Colonic mucosa (tissue), 4 donors: Measurements from ENCODE around the gene LRMDA. TPM values are rescaled to one million over a fixed set of nuclear protein-coding genes. Genes with fewer than 3 reads are reported as not detected.

Experiments
- DNase-seq: peaks from one replicate; pipeline ENCODE4 v3.0.0-alpha.2; 2020
- H3K27ac ChIP-seq: fragments of 200-600 bp; one replicate; pipeline ENCODE4 v1.8.0; 2021
- H3K27me3 ChIP-seq: fragments of 200-600 bp; one replicate; pipeline ENCODE4 v1.8.0; 2021
- H3K36me3 ChIP-seq: fragments of 200-600 bp; one replicate; pipeline ENCODE4 v1.8.0; 2021
- H3K4me1 ChIP-seq: fragments of 200-600 bp; one replicate; pipeline ENCODE4 v1.8.0; 2021; ENCODE audit warnings: mild to moderate bottlenecking
- H3K4me3 ChIP-seq: fragments of 200-600 bp; one replicate; pipeline ENCODE4 v1.8.0; 2021
- H3K9ac ChIP-seq, 2 donors: one replicate each; pipeline ENCODE4 v1.7.0; 2013; ENCODE audit warnings: control low read depth in 2 of 2, low read depth in 2 of 2, low read length in 2 of 2
- H3K9me3 ChIP-seq: fragments of 200-600 bp; one replicate; pipeline ENCODE4 v1.8.0; 2021
- CTCF ChIP-seq: fragments of 200-600 bp; IDR thresholded peaks from one replicate; pipeline ENCODE4 v1.8.0; 2022; ENCODE audit warnings: antibody characterized with exemption, mild to moderate bottlenecking
- intact Hi-C: fragments of 100-400 bp; cut with DNase I; formaldehyde crosslinking; loops from one replicate; pipeline ENCODE4 v1.14.1; 2022
- total RNA-seq, 2 donors: library from RNA; stranded (reverse); fragmentation: NEBNext Ultra II Directional in 1 of 2; extraction: Animal tissue kit (Norgen Biotek cat#: 25700) in 1 of 2; gene quantifications; one replicate each; pipeline ENCODE4 v1.2.1, GENCODE V29; 2021
- donor health status: healthy.
- donor health status: DM: no; HTN: no; CAD: no.
- donor health status: DM: no; HTN: no; CAD: no.

The LRMDA gene
- total RNA-seq, 2 donors from 2014 or later, result 2.5 to 5.2 TPM

DNA sequence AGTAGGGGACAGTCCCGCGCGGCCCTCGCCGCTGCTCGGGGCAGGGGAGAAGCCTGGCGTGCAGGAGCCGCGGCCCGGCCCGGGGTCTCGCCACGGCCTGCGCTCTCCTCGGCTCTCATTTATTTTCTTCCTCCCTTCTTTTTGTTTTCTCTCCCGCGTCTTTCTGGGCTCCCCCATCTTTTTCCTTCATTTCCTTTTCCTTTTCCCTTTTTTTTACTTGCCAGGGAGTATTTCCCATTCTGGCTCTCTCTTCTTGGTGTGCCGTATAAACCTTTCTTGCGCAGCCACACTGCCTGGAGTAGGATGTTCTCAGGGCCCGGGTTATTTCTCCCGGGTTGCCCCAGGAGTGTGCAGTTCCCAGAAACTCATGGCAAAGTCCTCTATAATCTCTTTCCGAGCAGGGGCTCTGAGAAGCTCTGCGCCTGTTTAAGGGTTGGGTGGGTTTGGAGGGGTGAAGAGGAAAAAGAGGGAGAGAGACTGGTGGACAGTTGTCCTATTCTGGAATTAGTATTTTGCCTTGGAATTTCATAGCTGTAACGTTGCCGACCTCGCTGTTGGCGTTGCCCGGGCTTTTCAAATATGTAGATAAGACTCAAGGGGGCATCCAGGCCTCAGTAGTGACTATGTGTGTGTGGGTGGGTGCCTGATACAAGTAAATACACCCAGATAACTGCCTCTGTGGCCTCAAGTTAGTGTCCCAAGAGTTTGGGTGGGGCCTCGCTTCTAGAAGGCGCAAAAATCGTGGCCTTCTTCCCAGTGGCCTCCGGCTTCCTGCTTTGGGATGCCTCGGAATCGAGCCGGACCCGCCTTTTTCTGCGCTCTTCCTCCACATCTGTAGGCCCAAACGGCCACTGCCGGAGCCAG lies 25.6 kb upstream of the LRMDA start:
- no peak overlapping the region for H3K4me3 ChIP-seq
- H3K4me1 ChIP-seq, result peaks cover 5% of the 10 kb centered on the region
- H3K9ac ChIP-seq, result no peak overlapping the region
- no peak for DNase-seq
- no peak for TF ChIP-seq CTCF
- H3K27me3 ChIP-seq, result peaks cover 15% of the 10 kb centered on the region
- H3K27ac ChIP-seq, result no peak overlapping the region
- intact Hi-C loops, result loop anchor here (10.0 kb wide), 1 partner anchor 369 kb away; no protein-coding TSS in a partner anchor
- no peaks in the 10 kb centered on the region for H3K9me3 ChIP-seq
- H3K36me3 ChIP-seq, result no peaks in the 10 kb centered on the region

GRCh38 chr10:75406462-75407223 lies 24.8 kb upstream of the LRMDA start:
- Histone ChIP-seq H3K9ac (no peak overlapping the region), H3K27ac (no peak overlapping the region), H3K27me3 (peaks cover 15% of the 10 kb centered on the region), H3K9me3 (no peaks in the 10 kb centered on the region), H3K4me1 (peaks cover 5% of the 10 kb centered on the region), H3K36me3 (no peaks in the 10 kb centered on the region), H3K4me3 (no peak overlapping the region)
- TF ChIP-seq CTCF, result no peak
- intact Hi-C loops, result loop anchor here (10.0 kb wide), 1 partner anchor 368 kb away; no protein-coding TSS in a partner anchor
- no peak for DNase-seq

DNA sequence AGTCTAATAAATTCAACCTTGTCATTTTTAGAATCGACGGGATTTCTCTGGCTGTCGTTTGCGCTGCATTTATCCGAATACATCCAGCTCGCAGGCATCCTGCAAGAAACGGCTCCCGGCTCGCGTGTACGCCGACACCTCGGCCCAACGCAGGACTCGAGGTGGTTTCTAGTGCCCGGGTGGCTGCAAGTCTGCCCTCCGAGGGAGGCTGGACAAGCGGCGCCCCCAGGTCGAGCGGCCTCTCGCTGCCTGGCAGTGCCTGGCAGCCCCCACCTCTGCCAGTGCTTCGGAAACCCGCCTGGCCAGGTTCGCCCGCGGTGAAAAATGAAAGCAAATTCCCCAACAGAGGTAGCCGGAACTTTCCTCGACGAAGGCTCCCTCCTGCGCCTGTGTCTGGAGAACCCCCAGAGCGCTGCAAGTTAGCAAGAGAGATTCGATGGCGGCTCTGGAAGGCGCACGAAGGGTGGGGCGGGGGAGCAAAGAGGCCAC lies 24.2 kb upstream of the LRMDA start:
- TF ChIP-seq CTCF, result no peak
- H3K36me3 ChIP-seq, result no peaks in the 10 kb centered on the region
- H3K27ac ChIP-seq, result no peak overlapping the region
- intact Hi-C loops, result loop anchor here (10.0 kb wide), 1 partner anchor 368 kb away; no protein-coding TSS in a partner anchor
- peaks cover 5% of the 10 kb centered on the region for H3K4me1 ChIP-seq
- peaks cover 15% of the 10 kb centered on the region for H3K27me3 ChIP-seq
- H3K9me3 ChIP-seq, result no peaks in the 10 kb centered on the region
- H3K9ac ChIP-seq, result peak overlapping the region in 1 of 2 donors; percentile 4
- H3K4me3 ChIP-seq, result peak overlapping the region; percentile 64
- DNase-seq, result no peak

GRCh38 chr10:75407713-75408508 lies 23.5 kb upstream of the LRMDA start:
- Histone ChIP-seq H3K4me3 (peak overlapping the region; percentile 64), H3K27me3 (peaks cover 15% of the 10 kb centered on the region), H3K36me3 (no peaks in the 10 kb centered on the region), H3K9ac (peak overlapping the region in 1 of 2 donors; percentile 12), H3K27ac (peak overlapping the region; percentile 22), H3K9me3 (no peaks in the 10 kb centered on the region), H3K4me1 (peaks cover 5% of the 10 kb centered on the region)
- no peak for TF ChIP-seq CTCF
- intact Hi-C loops, result loop anchor here (10.0 kb wide), 1 partner anchor 367 kb away; no protein-coding TSS in a partner anchor
- DNase-seq, result peak; percentile 56

DNA sequence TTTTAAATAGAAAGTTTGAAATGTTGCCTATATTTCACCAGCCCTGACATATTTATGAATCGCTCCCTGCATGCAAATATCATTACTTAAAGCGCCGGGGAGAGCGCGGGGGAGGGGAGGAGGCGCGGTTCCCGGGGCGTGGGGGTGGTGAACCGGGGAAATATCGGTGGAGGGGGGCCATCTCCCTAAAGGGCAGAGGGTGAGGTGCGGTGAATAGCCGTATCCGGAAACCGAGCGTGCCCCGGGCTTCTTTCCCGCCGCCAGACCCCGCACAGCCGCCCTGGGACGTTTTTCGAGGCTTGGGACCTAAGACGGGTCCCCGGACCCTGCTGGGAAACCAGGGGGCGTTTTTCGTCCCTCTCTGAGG lies 22.9 kb upstream of the LRMDA start:
- intact Hi-C loops, result loop anchor here (10.0 kb wide), 1 partner anchor 366 kb away; no protein-coding TSS in a partner anchor
- peak overlapping the region; percentile 46 to 58 for H3K9ac ChIP-seq
- H3K27ac ChIP-seq, result peak overlapping the region; percentile 22
- no peak for TF ChIP-seq CTCF
- H3K36me3 ChIP-seq, result no peaks in the 10 kb centered on the region
- H3K4me1 ChIP-seq, result peaks cover 5% of the 10 kb centered on the region
- H3K4me3 ChIP-seq, result peak overlapping the region; percentile 64
- peak; percentile 38 for DNase-seq
- peaks cover 15% of the 10 kb centered on the region for H3K27me3 ChIP-seq
- no peaks in the 10 kb centered on the region for H3K9me3 ChIP-seq
